Choroid plexus epithelial cell (primary cell): ENCODE results near the gene CCSER1.

Experiments used
- DNase-seq: peaks from one replicate; pipeline ENCODE4 v3.0.0-alpha.2; 2010; ENCODE audit warnings: low read depth
- H3K4me3 ChIP-seq: 2 replicates; pipeline ENCODE4 v1.5.1; 2011; ENCODE audit warnings: low read depth, mild to moderate bottlenecking, control low read depth, low read length, moderate library complexity
- TF ChIP-seq, protein P1 (sequence below): conservative IDR thresholded peaks from 2 replicates; pipeline ENCODE4 v1.5.1; 2011; ENCODE audit warnings: low read depth, mild to moderate bottlenecking, control low read depth, inconsistent platforms, low read length, moderate library complexity

The CCSER1 gene

GRCh38 chr4:90715242-90715641 lies 588.0 kb downstream of the CCSER1 start:
- DNase-seq: no peak
- H3K4me3 ChIP-seq: no peak overlapping the region
- TF ChIP-seq, protein P1, sequence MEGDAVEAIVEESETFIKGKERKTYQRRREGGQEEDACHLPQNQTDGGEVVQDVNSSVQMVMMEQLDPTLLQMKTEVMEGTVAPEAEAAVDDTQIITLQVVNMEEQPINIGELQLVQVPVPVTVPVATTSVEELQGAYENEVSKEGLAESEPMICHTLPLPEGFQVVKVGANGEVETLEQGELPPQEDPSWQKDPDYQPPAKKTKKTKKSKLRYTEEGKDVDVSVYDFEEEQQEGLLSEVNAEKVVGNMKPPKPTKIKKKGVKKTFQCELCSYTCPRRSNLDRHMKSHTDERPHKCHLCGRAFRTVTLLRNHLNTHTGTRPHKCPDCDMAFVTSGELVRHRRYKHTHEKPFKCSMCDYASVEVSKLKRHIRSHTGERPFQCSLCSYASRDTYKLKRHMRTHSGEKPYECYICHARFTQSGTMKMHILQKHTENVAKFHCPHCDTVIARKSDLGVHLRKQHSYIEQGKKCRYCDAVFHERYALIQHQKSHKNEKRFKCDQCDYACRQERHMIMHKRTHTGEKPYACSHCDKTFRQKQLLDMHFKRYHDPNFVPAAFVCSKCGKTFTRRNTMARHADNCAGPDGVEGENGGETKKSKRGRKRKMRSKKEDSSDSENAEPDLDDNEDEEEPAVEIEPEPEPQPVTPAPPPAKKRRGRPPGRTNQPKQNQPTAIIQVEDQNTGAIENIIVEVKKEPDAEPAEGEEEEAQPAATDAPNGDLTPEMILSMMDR: no peak

GRCh38 chr4:90718931-90719330 lies 591.7 kb downstream of the CCSER1 start:
- TF ChIP-seq, protein P1: no peak

DNA sequence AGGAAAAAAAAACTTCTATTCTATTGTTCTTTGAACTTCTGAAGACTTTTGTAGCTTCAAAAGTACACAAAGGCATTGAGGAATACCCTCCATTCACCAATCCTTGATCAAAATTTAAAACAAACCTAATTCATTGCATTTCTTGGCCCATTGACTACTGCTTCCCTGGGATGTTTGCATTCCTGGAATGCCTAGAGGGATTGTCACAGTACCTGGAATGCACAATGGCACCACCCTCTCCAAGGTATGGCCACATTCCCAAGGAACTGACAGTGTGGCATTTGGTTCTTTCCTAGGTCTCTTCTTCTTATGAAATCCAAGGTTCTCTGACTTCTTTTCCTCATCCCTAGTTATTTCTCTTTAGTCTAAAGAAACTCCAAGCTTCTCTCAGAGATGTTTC lies 600.7 kb downstream of the CCSER1 start:
- no peak overlapping the region for H3K4me3 ChIP-seq
- TF ChIP-seq, protein P1: no peak
- peak; percentile 1 for DNase-seq

More at GRCh38 chr4:90718931-90719330, 591.7 kb downstream of the CCSER1 start:
- DNase-seq: no peak
- H3K4me3 ChIP-seq: no peak overlapping the region

- no peak for DNase-seq
- TF ChIP-seq, protein P1: no peak
- no peak overlapping the region for H3K4me3 ChIP-seq
These were observed 603.6 kb downstream of the CCSER1 start for GRCh38 chr4:90730752-90731151.

DNA sequence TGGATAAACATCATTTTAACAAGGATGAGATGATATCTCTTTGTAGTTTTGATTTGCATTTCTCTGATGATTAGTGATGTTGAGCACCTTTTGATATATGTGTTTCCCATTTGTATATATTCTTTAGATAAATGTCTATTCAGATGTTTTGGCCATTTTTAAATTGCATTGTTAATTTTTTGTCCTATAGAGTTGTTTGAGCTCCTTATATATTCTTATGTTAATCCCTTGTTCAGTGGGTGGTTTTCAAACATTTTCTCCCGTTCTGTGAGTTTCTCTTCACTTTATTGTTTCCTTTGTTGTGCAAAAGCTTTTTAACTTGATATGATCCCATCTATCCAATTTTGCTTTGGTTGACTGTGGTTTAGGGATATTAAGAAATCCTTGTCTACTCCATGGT lies 606.0 kb downstream of the CCSER1 start:
- no peak overlapping the region for H3K4me3 ChIP-seq
- DNase-seq: no peak
- TF ChIP-seq, protein P1: no peak

- no peak for DNase-seq
- TF ChIP-seq, protein P1: no peak
- H3K4me3 ChIP-seq: no peak overlapping the region
These were observed 618.0 kb downstream of the CCSER1 start for GRCh38 chr4:90745176-90745575.

- no peak for DNase-seq
- TF ChIP-seq, protein P1: no peak
- H3K4me3 ChIP-seq: no peak overlapping the region
These were observed 625.9 kb downstream of the CCSER1 start for GRCh38 chr4:90753068-90753467.
